Astrocyte of the cerebellum (primary cell): ENCODE data around the gene GPR25.

Experiments
- DNase-seq: peaks from one replicate; pipeline ENCODE4 v3.0.0-alpha.2; 2011; ENCODE audit warnings: low read depth
- H3K4me3 ChIP-seq: 2 replicates; pipeline ENCODE4 v1.5.1; 2011; ENCODE audit warnings: mild to moderate bottlenecking, low read depth, low read length, moderate library complexity
- CTCF ChIP-seq: IDR thresholded peaks from 2 replicates; pipeline ENCODE4 v1.5.1; 2012; ENCODE audit warnings: low read length, low read depth, moderate library complexity, mild to moderate bottlenecking; ENCODE audit errors: missing control alignments
- in situ Hi-C: cut with HindIII; loops from 2 replicates; pipeline ENCODE4 v1.10.0; 2017; ENCODE audit warnings: low sequenced_read_pairs

Gene GPR25

GRCh38 chr1:200892546-200892945 lies 19.8 kb downstream of the GPR25 start:
- H3K4me3 ChIP-seq = no peak overlapping the region
- DNase-seq = no peak
- in situ Hi-C loops = no loop called here
- no peak for TF ChIP-seq CTCF

GRCh38 chr1:200892958-200893357 lies 20.2 kb downstream of the GPR25 start:
- no peak for DNase-seq
- in situ Hi-C loops = no loop called here
- H3K4me3 ChIP-seq = no peak overlapping the region
- no peak for TF ChIP-seq CTCF

GRCh38 chr1:200893411-200893901 lies 20.7 kb downstream of the GPR25 start:
- H3K4me3 ChIP-seq = no peak overlapping the region
- no peak for TF ChIP-seq CTCF
- in situ Hi-C loops = no loop called here
- no peak for DNase-seq

- H3K4me3 ChIP-seq = no peak within 1 kb of the TSS
- DNase-seq = no peak
- no peak for TF ChIP-seq CTCF
- in situ Hi-C loops = no loop called here
These were observed 22.1 kb downstream of the GPR25 start, which contains the start of gene INAVA for GRCh38 chr1:200894712-200895442. INAVA (plus strand) TSS chr1:200894900; CDS start chr1:200898401, 3,501 bp downstream.

GRCh38 chr1:200895443-200895789 lies 22.6 kb downstream of the GPR25 start:
- TF ChIP-seq CTCF = no peak
- no peak overlapping the region for H3K4me3 ChIP-seq
- in situ Hi-C loops = no loop called here
- no peak for DNase-seq

GRCh38 chr1:200895801-200896530 lies 23.2 kb downstream of the GPR25 start:
- DNase-seq = no peak
- TF ChIP-seq CTCF = no peak
- H3K4me3 ChIP-seq = no peak overlapping the region
- in situ Hi-C loops = no loop called here
